ENCODE results near the gene TNIP2. TPM values are rescaled to one million over a fixed set of nuclear protein-coding genes. Genes with fewer than 3 reads are reported as not detected.

Gene TNIP2
- total and polyA plus RNA-seq, 11 donors: 12.6 to 94.5 (median 23.4) TPM

DNA sequence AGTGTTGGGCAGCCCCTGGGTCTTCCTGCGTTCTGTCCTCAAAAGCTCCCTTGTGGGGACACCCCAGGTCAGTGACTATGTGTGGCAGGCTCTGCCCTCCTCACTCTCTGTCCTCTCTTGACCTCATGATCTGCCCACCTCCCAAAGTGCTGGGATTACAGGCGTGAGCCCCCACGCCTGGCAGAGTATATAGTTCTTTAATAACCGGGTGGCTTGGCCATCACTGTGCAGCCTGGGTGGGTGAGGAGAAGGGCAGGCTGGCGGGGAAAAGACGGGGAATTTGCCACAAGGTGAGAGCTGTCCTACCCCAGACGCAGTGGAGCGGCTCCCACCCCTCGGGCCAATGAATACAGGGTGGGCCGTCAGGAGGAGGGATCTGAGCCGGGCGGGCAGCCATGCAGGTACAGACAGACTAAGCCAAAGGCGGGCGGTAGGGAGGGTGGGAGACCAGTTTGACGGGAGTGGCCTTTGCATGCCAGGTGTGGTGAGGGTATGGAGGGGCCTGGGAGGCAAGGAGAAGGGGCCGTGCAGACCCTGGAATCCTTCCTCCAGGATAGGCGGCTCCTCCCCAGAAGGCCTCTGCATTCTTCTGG, 39.3 kb upstream of the TNIP2 start:
- WGBS, 4 donors: 87 to 92% (median 91%) methylated on average over 17 of the region's 17 CpGs
- ATAC-seq (no peak), DNase-seq (peak in 1 of 5 donors; percentile 61)
- no peaks in the 10 kb centered on the region for H3K9me3 ChIP-seq
- peaks cover 54 to 90% (median 79%) of the 10 kb centered on the region in 12 donors for H3K4me1 ChIP-seq
- H3K4me3 ChIP-seq: peak overlapping the region in 3 of 12 donors; percentile 3 to 93 (median 84)
- TF ChIP-seq, protein P1, sequence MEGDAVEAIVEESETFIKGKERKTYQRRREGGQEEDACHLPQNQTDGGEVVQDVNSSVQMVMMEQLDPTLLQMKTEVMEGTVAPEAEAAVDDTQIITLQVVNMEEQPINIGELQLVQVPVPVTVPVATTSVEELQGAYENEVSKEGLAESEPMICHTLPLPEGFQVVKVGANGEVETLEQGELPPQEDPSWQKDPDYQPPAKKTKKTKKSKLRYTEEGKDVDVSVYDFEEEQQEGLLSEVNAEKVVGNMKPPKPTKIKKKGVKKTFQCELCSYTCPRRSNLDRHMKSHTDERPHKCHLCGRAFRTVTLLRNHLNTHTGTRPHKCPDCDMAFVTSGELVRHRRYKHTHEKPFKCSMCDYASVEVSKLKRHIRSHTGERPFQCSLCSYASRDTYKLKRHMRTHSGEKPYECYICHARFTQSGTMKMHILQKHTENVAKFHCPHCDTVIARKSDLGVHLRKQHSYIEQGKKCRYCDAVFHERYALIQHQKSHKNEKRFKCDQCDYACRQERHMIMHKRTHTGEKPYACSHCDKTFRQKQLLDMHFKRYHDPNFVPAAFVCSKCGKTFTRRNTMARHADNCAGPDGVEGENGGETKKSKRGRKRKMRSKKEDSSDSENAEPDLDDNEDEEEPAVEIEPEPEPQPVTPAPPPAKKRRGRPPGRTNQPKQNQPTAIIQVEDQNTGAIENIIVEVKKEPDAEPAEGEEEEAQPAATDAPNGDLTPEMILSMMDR (IDR thresholded peaks at IDR 0.05): no peak
- TF ChIP-seq POLR2A (IDR thresholded peaks at IDR 0.05): no peak
- intact Hi-C loops (cut with DNase I): loop anchor here in 2 of 10 donors (5.0 kb wide), 2 partner anchors 57 to 72 kb away; no protein-coding TSS in a partner anchor
- peaks cover 0 to 13% (median 0%) of the 10 kb centered on the region in 9 donors for H3K36me3 ChIP-seq
- H3K27me3 ChIP-seq: no peaks in the 10 kb centered on the region
- peak overlapping the region in 11 of 12 donors; percentile 27 to 96 (median 82) for H3K27ac ChIP-seq

DNA sequence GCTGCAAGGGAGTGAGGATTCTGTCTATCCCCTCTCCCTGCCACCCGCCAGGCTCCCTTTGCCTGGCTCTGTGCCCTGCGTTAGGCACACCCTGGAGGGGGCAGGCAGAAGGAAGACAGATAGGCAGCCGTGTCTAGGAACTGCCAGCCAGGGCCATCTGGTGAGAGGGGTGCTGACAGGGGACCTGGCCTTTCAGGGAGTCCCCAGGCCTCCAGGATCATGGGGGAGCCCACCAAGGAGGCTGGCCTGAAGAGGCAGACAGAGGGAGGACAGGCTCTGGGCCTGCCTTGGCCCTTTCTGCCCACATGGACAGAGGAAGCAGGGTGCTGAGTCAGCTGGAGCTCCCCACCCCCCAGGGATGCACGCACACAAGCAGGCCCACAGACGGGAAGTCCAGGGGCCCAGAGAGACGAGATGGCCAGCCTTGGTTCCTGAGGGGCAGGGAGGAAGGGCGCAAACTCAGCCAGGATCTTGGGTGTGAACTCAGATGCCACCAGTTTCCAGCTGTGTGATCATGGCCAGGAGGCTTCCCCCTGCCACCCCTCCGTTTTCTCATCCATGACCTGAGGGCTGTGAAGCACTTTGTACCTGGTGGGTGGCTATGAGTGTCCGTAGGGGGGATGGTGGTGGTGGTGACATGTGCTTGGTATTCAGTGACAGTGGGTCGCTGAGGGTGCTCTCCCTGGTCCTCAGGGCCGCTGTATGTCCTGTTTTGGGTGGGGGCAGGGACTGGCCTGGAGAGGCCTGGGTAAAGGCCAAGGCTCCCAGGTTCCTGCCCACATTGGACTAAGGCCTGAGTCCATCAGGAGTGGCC, 38.6 kb upstream of the TNIP2 start:
- peaks cover 0 to 13% (median 0%) of the 10 kb centered on the region in 9 donors for H3K36me3 ChIP-seq
- intact Hi-C loops (cut with DNase I): loop anchor here in 2 of 10 donors (5.0 kb wide), 3 partner anchors 37 to 73 kb away; partner anchors contain the start of gene TNIP2 (in 1 of the 2)
- TF ChIP-seq POLR2A (IDR thresholded peaks at IDR 0.05): no peak
- TF ChIP-seq, protein P1 (IDR thresholded peaks at IDR 0.05): no peak
- H3K27ac ChIP-seq: peak overlapping the region; percentile 37 to 96 (median 80)
- no peaks in the 10 kb centered on the region for H3K27me3 ChIP-seq
- H3K4me3 ChIP-seq: peak overlapping the region in 10 of 12 donors; percentile 61 to 93 (median 78)
- H3K9me3 ChIP-seq: no peaks in the 10 kb centered on the region
- WGBS, 4 donors: 37 to 41% (median 39%) methylated on average over 8 to 11 of the region's 11 CpGs
- peaks cover 47 to 83% (median 72%) of the 10 kb centered on the region in 12 donors for H3K4me1 ChIP-seq
- DNase-seq (peak; percentile 73 to 87 (median 82)), ATAC-seq (peak; percentile 33 to 54 (median 38))

DNA sequence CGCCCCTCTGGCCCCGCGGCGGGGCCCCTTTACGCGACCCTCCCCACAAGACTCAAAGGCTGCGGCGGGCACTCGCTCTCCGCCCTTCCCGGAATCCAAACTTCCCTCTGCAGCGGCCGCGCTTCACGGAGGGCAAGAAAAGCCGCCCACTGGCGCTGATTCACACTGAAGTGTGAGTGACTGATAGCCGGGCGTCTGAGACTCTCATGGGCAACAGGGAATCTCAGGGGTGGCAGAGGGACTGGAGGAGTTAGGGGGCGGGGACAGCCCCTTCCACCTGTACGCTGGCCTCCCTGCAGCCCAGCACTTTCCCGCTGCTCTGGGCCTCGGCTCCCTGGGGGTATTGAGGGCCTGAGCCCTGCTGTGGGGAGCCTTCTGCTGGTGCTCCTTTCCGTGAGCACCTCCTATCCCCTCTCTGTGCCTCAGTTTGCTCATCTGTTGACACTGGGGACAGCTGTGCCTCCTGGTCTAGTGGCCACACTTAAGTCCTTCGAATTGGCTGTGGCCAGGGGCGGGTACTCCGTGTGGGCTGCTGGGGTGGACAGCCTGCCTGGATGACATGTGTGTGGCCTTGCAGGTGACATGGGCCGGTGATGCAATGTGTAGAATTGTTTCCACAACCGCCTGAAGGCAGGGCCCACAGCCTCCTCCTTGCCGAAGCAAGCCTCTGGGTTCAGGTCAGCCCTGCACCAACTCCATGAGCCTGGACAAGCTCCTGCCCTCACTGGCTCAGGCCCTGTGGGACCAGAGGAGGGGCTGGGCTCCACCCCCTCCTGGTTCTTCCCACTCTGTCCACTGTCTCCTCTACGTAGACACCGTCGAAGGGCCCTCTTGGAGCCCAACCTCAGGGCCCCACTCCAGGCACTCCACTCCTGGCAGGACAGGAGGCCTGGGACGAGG, 37.7 kb upstream of the TNIP2 start:
- Histone ChIP-seq H3K9me3 (no peaks in the 10 kb centered on the region), H3K4me1 (peaks cover 39 to 82% (median 64%) of the 10 kb centered on the region in 12 donors), H3K27ac (peak overlapping the region; percentile 37 to 96 (median 80)), H3K27me3 (no peaks in the 10 kb centered on the region), H3K36me3 (peaks cover 0 to 13% (median 0%) of the 10 kb centered on the region in 9 donors), H3K4me3 (peak overlapping the region; percentile 37 to 93 (median 78))
- intact Hi-C loops (cut with DNase I): loop anchor here in 1 of 10 donors (5.0 kb wide), 1 partner anchor 37 kb away; the partner anchor contains the start of gene TNIP2
- ATAC-seq (peak; percentile 3 to 27 (median 12)), DNase-seq (peak; percentile 33 to 83 (median 67))
- WGBS, 4 donors: 3 to 17% (median 10%) methylated on average over 15 to 34 of the region's 34 CpGs
- TF ChIP-seq, protein P1 (IDR thresholded peaks at IDR 0.05): no peak
- no peak for TF ChIP-seq POLR2A (IDR thresholded peaks at IDR 0.05)

Measured in heart left ventricle (tissue), 16 donors.